T follicular helper cell (primary cell): Measurements from ENCODE around the gene CMTM7.

ENCODE experiments used
- DNase-seq: peaks from one replicate; pipeline ENCODE4 v3.0.0-alpha.2; 2020; ENCODE audit warnings: low read depth

The CMTM7 gene

GRCh38 chr3:32413845-32414521 lies 22.3 kb downstream of the CMTM7 start:
- DNase-seq = no peak

- DNase-seq = peak; percentile 37
These were observed 23.0 kb downstream of the CMTM7 start for GRCh38 chr3:32414522-32415202.

- no peak for DNase-seq
These were observed 28.1 kb downstream of the CMTM7 start for GRCh38 chr3:32419742-32420125.

GRCh38 chr3:32420126-32421038 lies 28.7 kb downstream of the CMTM7 start:
- no peak for DNase-seq

- no peak for DNase-seq
These were observed 29.5 kb downstream of the CMTM7 start for GRCh38 chr3:32421185-32421584.

- DNase-seq = no peak
These were observed 30.6 kb downstream of the CMTM7 start for GRCh38 chr3:32421991-32422859.

GRCh38 chr3:32422943-32423342 lies 31.3 kb downstream of the CMTM7 start:
- DNase-seq = no peak

- no peak for DNase-seq
These were observed 31.9 kb downstream of the CMTM7 start for GRCh38 chr3:32423534-32423933.

GRCh38 chr3:32423956-32424557 lies 32.4 kb downstream of the CMTM7 start:
- DNase-seq = no peak

GRCh38 chr3:32424581-32425250 lies 33.1 kb downstream of the CMTM7 start:
- DNase-seq = no peak

- peak; percentile 25 for DNase-seq
These were observed 36.7 kb downstream of the CMTM7 start for GRCh38 chr3:32428092-32429068.

- no peak for DNase-seq
These were observed 39.2 kb downstream of the CMTM7 start for GRCh38 chr3:32430900-32431299.

GRCh38 chr3:32431481-32431880 lies 39.8 kb downstream of the CMTM7 start:
- DNase-seq = no peak

- no peak for DNase-seq
These were observed 40.5 kb downstream of the CMTM7 start for GRCh38 chr3:32432045-32432710.

GRCh38 chr3:32432711-32433530 lies 41.3 kb downstream of the CMTM7 start:
- no peak for DNase-seq

- no peak for DNase-seq
These were observed 42.6 kb downstream of the CMTM7 start for GRCh38 chr3:32434206-32434605.

- DNase-seq = no peak
These were observed 44.5 kb downstream of the CMTM7 start for GRCh38 chr3:32435911-32436815.
